ENCODE results near the gene SYNE4. TPM values are rescaled to one million over a fixed set of nuclear protein-coding genes. Genes with fewer than 3 reads are reported as not detected.
A peak's percentile ranks its signal among the peaks of the same experiment; 100 is the strongest.

SYNE4 gene
- total and polyA plus RNA-seq, 2 donors = 3.1 to 5.8 TPM

DNA sequence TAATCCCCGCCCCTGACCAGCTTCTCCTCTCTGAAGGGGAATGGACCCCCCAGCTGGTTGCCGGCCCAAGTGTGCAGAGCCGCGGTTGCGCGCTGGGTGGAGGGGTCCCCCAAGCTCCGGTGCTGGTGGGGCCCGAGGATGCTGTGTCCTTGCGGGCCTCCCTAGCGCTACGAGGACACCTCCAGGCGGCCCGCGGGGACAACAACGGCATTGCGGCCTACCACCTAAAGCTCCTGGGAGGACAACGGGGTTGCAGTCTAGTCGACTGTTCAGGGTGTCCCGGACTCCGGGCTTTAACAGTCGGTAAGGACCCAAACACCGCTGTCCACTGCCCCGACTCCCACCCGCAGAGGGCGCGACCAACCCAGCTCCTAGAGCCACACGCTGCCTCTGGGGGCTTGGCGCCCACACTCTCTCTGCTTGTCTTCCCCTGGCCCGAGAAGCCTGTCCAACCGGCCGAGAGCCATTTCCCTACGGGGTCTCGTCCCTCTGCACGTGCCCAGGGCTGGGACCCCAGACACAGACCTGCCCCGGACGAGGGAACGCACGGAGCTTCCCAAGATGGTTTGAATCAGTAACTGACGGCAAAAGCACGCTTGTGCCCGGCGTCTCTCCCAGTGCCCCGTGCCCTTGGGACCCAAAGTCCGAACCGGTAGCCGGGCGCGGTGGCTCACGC is 14.6 kb downstream of the SYNE4 start:
- peaks cover 0 to 5% of the 10 kb centered on the region in 2 donors for H3K36me3 ChIP-seq (ENCODE audit: control insufficient read depth in 2 of 2, insufficient read depth in 2 of 2, low read length in 1 of 2)
- peak overlapping the region in 1 of 2 donors; percentile 62 for H3K4me3 ChIP-seq (ENCODE audit: low read length in 2 of 2)
- DNase-seq (ENCODE audit: low read depth in 6 of 9, low spot score in 9 of 9) = no peak
- H3K4me1 ChIP-seq (ENCODE audit: control insufficient read depth in 2 of 2, insufficient read depth in 2 of 2, low read length in 2 of 2) = peaks cover 18 to 19% of the 10 kb centered on the region in 2 donors
- H3K27ac ChIP-seq (ENCODE audit: low read depth in 1 of 2, low read length in 1 of 2) = peak overlapping the region in 1 of 2 donors; percentile 21
- 53% methylated on average over 49 of the region's 49 CpGs for WGBS
- H3K27me3 ChIP-seq (ENCODE audit: control insufficient read depth in 2 of 2, insufficient read depth in 1 of 2, low read length in 1 of 2) = peaks cover 2 to 17% of the 10 kb centered on the region in 2 donors
- peaks cover 0 to 1% of the 10 kb centered on the region in 2 donors for H3K9me3 ChIP-seq (ENCODE audit: control insufficient read depth in 2 of 2, insufficient read depth in 1 of 2, low read length in 1 of 2)

GRCh38 chr19:35992907-35993765 is 15.5 kb downstream of the SYNE4 start:
- WGBS = 95% methylated on average over 8 of the region's 8 CpGs
- Histone ChIP-seq H3K36me3 (ENCODE audit: control insufficient read depth in 2 of 2, insufficient read depth in 2 of 2, low read length in 1 of 2) (peaks cover 0 to 5% of the 10 kb centered on the region in 2 donors), H3K4me3 (ENCODE audit: low read length in 2 of 2) (no peak overlapping the region), H3K27ac (ENCODE audit: low read depth in 1 of 2, low read length in 1 of 2) (no peak overlapping the region), H3K27me3 (ENCODE audit: control insufficient read depth in 2 of 2, insufficient read depth in 1 of 2, low read length in 1 of 2) (peaks cover 2 to 25% of the 10 kb centered on the region in 2 donors), H3K4me1 (ENCODE audit: control insufficient read depth in 2 of 2, insufficient read depth in 2 of 2, low read length in 2 of 2) (peaks cover 18 to 19% of the 10 kb centered on the region in 2 donors), H3K9me3 (ENCODE audit: control insufficient read depth in 2 of 2, insufficient read depth in 1 of 2, low read length in 1 of 2) (peaks cover 0 to 1% of the 10 kb centered on the region in 2 donors)
- DNase-seq (ENCODE audit: low read depth in 6 of 9, low spot score in 9 of 9) = no peak

GRCh38 chr19:35991731-35992450 is 16.7 kb downstream of the SYNE4 start:
- H3K4me3 ChIP-seq (ENCODE audit: low read length in 2 of 2) = no peak overlapping the region
- peaks cover 0 to 1% of the 10 kb centered on the region in 2 donors for H3K9me3 ChIP-seq (ENCODE audit: control insufficient read depth in 2 of 2, insufficient read depth in 1 of 2, low read length in 1 of 2)
- 93% methylated on average over 7 of the region's 7 CpGs for WGBS
- H3K4me1 ChIP-seq (ENCODE audit: control insufficient read depth in 2 of 2, insufficient read depth in 2 of 2, low read length in 2 of 2) = peaks cover 18 to 19% of the 10 kb centered on the region in 2 donors
- H3K27me3 ChIP-seq (ENCODE audit: control insufficient read depth in 2 of 2, insufficient read depth in 1 of 2, low read length in 1 of 2) = peaks cover 7 to 38% of the 10 kb centered on the region in 2 donors
- DNase-seq (ENCODE audit: low read depth in 6 of 9, low spot score in 9 of 9) = no peak
- no peaks in the 10 kb centered on the region for H3K36me3 ChIP-seq (ENCODE audit: control insufficient read depth in 2 of 2, insufficient read depth in 2 of 2, low read length in 1 of 2)
- no peak overlapping the region for H3K27ac ChIP-seq (ENCODE audit: low read depth in 1 of 2, low read length in 1 of 2)

DNA sequence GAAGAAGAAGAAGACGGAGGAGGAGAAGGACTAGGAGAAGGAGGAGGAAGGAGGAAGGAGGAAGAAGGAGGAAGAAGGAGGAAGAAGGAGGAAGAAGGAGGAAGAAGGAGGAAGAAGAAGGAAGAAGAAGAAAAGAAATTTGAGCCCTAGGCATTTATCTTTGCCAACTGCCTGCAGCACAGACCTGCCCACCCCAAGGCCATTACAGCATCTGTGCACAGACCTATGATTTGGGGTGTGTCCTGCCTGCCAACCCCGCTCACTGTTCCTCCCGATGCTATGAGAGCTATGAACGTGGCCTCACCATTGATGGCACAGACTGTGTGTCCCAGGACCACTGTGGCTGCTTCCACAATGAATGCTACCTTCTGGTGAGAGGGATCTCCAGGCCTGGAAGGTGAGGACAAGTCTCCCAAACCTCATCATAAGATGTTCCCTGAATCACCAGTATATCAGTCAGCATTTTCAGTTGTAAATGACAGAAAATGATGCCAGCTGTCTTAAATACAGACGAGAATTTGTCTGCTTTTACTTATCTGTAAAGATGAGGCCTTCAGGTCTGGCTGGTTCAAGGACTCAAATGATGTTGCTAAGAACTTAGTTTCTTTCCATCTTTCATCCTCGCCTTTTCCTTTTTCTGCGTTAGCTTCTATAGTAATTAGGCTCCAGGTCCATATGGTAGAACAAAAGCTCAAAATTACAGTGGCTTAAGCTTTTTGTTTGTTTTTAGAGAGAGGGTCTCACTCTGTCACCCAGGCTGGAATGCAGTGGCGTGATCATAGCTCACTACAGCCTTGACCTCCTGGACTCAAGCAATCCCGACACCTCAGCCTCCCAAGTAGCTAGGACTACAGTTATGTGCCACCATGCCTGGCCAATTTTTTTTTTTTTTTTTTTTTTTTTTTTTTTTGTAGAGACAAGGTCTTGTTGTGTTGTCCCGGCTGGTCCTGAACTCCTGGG is 17.6 kb downstream of the SYNE4 start:
- no peaks in the 10 kb centered on the region for H3K36me3 ChIP-seq (ENCODE audit: control insufficient read depth in 2 of 2, insufficient read depth in 2 of 2, low read length in 1 of 2)
- DNase-seq (ENCODE audit: low read depth in 6 of 9, low spot score in 9 of 9) = no peak
- H3K4me3 ChIP-seq (ENCODE audit: low read length in 2 of 2) = no peak overlapping the region
- H3K4me1 ChIP-seq (ENCODE audit: control insufficient read depth in 2 of 2, insufficient read depth in 2 of 2, low read length in 2 of 2) = peaks cover 12 to 14% of the 10 kb centered on the region in 2 donors
- 94% methylated on average over 10 of the region's 10 CpGs for WGBS
- peaks cover 0 to 1% of the 10 kb centered on the region in 2 donors for H3K9me3 ChIP-seq (ENCODE audit: control insufficient read depth in 2 of 2, insufficient read depth in 1 of 2, low read length in 1 of 2)
- H3K27ac ChIP-seq (ENCODE audit: low read depth in 1 of 2, low read length in 1 of 2) = no peak overlapping the region
- peaks cover 10 to 46% of the 10 kb centered on the region in 2 donors for H3K27me3 ChIP-seq (ENCODE audit: control insufficient read depth in 2 of 2, insufficient read depth in 1 of 2, low read length in 1 of 2)

GRCh38 chr19:35990156-35990555 is 18.5 kb downstream of the SYNE4 start:
- Histone ChIP-seq H3K36me3 (ENCODE audit: control insufficient read depth in 2 of 2, insufficient read depth in 2 of 2, low read length in 1 of 2) (no peaks in the 10 kb centered on the region), H3K4me3 (ENCODE audit: low read length in 2 of 2) (no peak overlapping the region), H3K27me3 (ENCODE audit: control insufficient read depth in 2 of 2, insufficient read depth in 1 of 2, low read length in 1 of 2) (peaks cover 10 to 55% of the 10 kb centered on the region in 2 donors), H3K4me1 (ENCODE audit: control insufficient read depth in 2 of 2, insufficient read depth in 2 of 2, low read length in 2 of 2) (peaks cover 6% of the 10 kb centered on the region in 2 donors), H3K27ac (ENCODE audit: low read depth in 1 of 2, low read length in 1 of 2) (no peak overlapping the region), H3K9me3 (ENCODE audit: control insufficient read depth in 2 of 2, insufficient read depth in 1 of 2, low read length in 1 of 2) (peaks cover 0 to 1% of the 10 kb centered on the region in 2 donors)
- DNase-seq (ENCODE audit: low read depth in 6 of 9, low spot score in 9 of 9) = no peak
- 96% methylated on average over 4 of the region's 4 CpGs for WGBS

DNA sequence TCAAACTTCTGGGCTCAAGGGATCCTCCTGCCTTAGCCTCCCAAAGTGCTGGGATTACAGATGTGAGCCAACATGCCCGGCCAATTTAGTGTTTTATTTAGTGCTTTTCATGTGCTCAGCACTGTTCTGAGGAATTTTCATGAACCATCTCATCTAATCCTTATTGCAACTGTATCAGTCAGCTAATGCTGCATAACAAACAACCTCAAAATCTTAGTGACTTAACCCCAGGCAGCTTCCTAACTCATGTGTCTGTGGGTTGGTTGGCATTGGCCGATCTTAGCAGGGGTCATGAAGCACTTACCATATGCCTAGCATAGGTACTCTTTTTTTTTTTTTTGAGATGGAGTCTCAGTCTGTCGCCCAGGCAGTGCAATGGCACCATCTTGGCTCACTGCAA is 19.8 kb downstream of the SYNE4 start:
- Histone ChIP-seq H3K4me1 (ENCODE audit: control insufficient read depth in 2 of 2, insufficient read depth in 2 of 2, low read length in 2 of 2) (no peaks in the 10 kb centered on the region), H3K4me3 (ENCODE audit: low read length in 2 of 2) (no peak overlapping the region), H3K27ac (ENCODE audit: low read depth in 1 of 2, low read length in 1 of 2) (no peak overlapping the region), H3K27me3 (ENCODE audit: control insufficient read depth in 2 of 2, insufficient read depth in 1 of 2, low read length in 1 of 2) (peaks cover 10 to 59% of the 10 kb centered on the region in 2 donors), H3K36me3 (ENCODE audit: control insufficient read depth in 2 of 2, insufficient read depth in 2 of 2, low read length in 1 of 2) (no peaks in the 10 kb centered on the region), H3K9me3 (ENCODE audit: control insufficient read depth in 2 of 2, insufficient read depth in 1 of 2, low read length in 1 of 2) (peaks cover 0 to under 1% of the 10 kb centered on the region in 2 donors)
- DNase-seq (ENCODE audit: low read depth in 6 of 9, low spot score in 9 of 9) = no peak
- 97% methylated on average over 3 of the region's 3 CpGs for WGBS

- H3K9me3 ChIP-seq (ENCODE audit: control insufficient read depth in 2 of 2, insufficient read depth in 1 of 2, low read length in 1 of 2) = no peaks in the 10 kb centered on the region
- no peak for DNase-seq (ENCODE audit: low read depth in 6 of 9, low spot score in 9 of 9)
- no peaks in the 10 kb centered on the region for H3K4me1 ChIP-seq (ENCODE audit: control insufficient read depth in 2 of 2, insufficient read depth in 2 of 2, low read length in 2 of 2)
- 40% methylated on average over 8 of the region's 8 CpGs for WGBS
- H3K4me3 ChIP-seq (ENCODE audit: low read length in 2 of 2) = no peak overlapping the region
- no peak overlapping the region for H3K27ac ChIP-seq (ENCODE audit: low read depth in 1 of 2, low read length in 1 of 2)
- peaks cover 10 to 60% of the 10 kb centered on the region in 2 donors for H3K27me3 ChIP-seq (ENCODE audit: control insufficient read depth in 2 of 2, insufficient read depth in 1 of 2, low read length in 1 of 2)
- no peaks in the 10 kb centered on the region for H3K36me3 ChIP-seq (ENCODE audit: control insufficient read depth in 2 of 2, insufficient read depth in 2 of 2, low read length in 1 of 2)
Measured at GRCh38 chr19:35987571-35987896, 21.1 kb downstream of the SYNE4 start.

Data from thymus (tissue), 11 donors.